HepG2 (cell line): ENCODE measurements around the gene HCFC1R1. TPM values are rescaled to one million over a fixed set of nuclear protein-coding genes. Genes with fewer than 3 reads are reported as not detected.
A peak's percentile ranks its signal among the peaks of the same experiment; 100 is the strongest.

Source experiments
- AHDC1 ChIP-seq: sonication (generic); formaldehyde crosslinking; IDR thresholded peaks from 2 replicates; pipeline ENCODE4 v1.5.1; 2020; ENCODE audit warnings: mild to moderate bottlenecking, missing genetic modification reagents, borderline replicate concordance
- BRCA1 ChIP-seq: sonication (generic); formaldehyde crosslinking; IDR thresholded peaks from 2 replicates; pipeline ENCODE4 v1.4.0; 2020; ENCODE audit warnings: missing genetic modification reagents
- CBX5 ChIP-seq: sonication (generic); formaldehyde crosslinking; IDR thresholded peaks from 2 replicates; pipeline ENCODE4 v1.4.0; 2020; ENCODE audit warnings: missing genetic modification reagents, borderline replicate concordance
- GMEB2 ChIP-seq: IDR thresholded peaks from 2 replicates; pipeline ENCODE4 v1.6.1; 2016; ENCODE audit warnings: missing biosample characterization, missing genetic modification reagents, low read depth
- HNRNPUL1 ChIP-seq: fragments of 200-400 bp; formaldehyde crosslinking; IDR thresholded peaks from 2 replicates; pipeline ENCODE4 v1.6.1; 2017; ENCODE audit warnings: low read depth, mild to moderate bottlenecking, low read length, moderate library complexity
- PAWR ChIP-seq: sonication (generic); formaldehyde crosslinking; IDR thresholded peaks from 2 replicates; pipeline ENCODE4 v1.4.0; 2020; ENCODE audit warnings: missing genetic modification reagents, mild to moderate bottlenecking, borderline replicate concordance
- POGK ChIP-seq: sonication (generic); formaldehyde crosslinking; conservative IDR thresholded peaks from 2 replicates; pipeline ENCODE4 v1.8.0; 2022; ENCODE audit warnings: mild to moderate bottlenecking, moderate library complexity, missing genetic modification reagents
- TBL1XR1 ChIP-seq: fragments of 150-350 bp; IDR thresholded peaks from 2 replicates; pipeline ENCODE4 v1.6.1; 2014; ENCODE audit warnings: borderline replicate concordance, low read length; ENCODE audit not compliant: partially characterized antibody
- THRA ChIP-seq: sonication (generic); formaldehyde crosslinking; IDR thresholded peaks from 2 replicates; pipeline ENCODE4 v1.4.0; 2020; ENCODE audit warnings: missing genetic modification reagents, borderline replicate concordance
- ZGPAT ChIP-seq: IDR thresholded peaks from 2 replicates; pipeline ENCODE4 v1.6.1; 2016; ENCODE audit warnings: mild to moderate bottlenecking
- ZNF276 ChIP-seq: sonication (generic); formaldehyde crosslinking; IDR thresholded peaks from 2 replicates; pipeline ENCODE4 v1.4.0; 2020; ENCODE audit warnings: mild to moderate bottlenecking, low read depth, missing genetic modification reagents
- ZNF446 ChIP-seq: sonication (generic); formaldehyde crosslinking; IDR thresholded peaks from 2 replicates; pipeline ENCODE4 v1.5.0; 2020; ENCODE audit warnings: mild to moderate bottlenecking, missing genetic modification reagents
- ZNF746 ChIP-seq: sonication (generic); formaldehyde crosslinking; IDR thresholded peaks from 2 replicates; pipeline ENCODE4 v1.8.0; 2022; ENCODE audit warnings: mild to moderate bottlenecking, missing genetic modification reagents
- polyA plus RNA-seq, 8 experiments: library from polyadenylated mRNA; depleted of rRNA in 3 of 8; stranded (reverse) in 7 of 8; unstranded in 1 of 8; fragments of >200 nt; fragmentation: Illumina TruSeq in 4 of 8; extraction: Trizol in 4 of 8; gene quantifications; 2 replicates each; pipeline versions ENCODE4 v1.2.1 to v1.2.3, GENCODE V29; 2011 to 2016; ENCODE audit warnings: low read depth in 4 of 8, missing spikeins in 1 of 8, mixed read lengths in 1 of 8; ENCODE audit not compliant: insufficient read depth in 1 of 8
- total RNA-seq, 5 experiments: library from RNA; depleted of rRNA; stranded (reverse); fragments of >200 nt; fragmentation: Illumina TruSeq; extraction: Trizol; gene quantifications; 2 replicates each; pipeline ENCODE4 v1.2.3, GENCODE V29; 2016; ENCODE audit warnings: low read depth in 1 of 5

Gene HCFC1R1
- total and polyA plus RNA-seq, 2 of the 13 experiments (the other 11 are each of a cell fraction or from before 2014, with no cell fraction given): 13.8 to 16.1 TPM

- TF ChIP-seq ZNF276 (no peak; the same call in 1 of the 2 replicates), BRCA1 (0 out of 2 replicates have a peak, but pooled peaks have one; percentile 64), POGK (CRISPR knock-in tag) (peak; percentile 66; the same call in 1 of the 2 replicates), HNRNPUL1 (no peak), GMEB2 (no peak), ZNF446 (no peak), AHDC1 (0 out of 2 replicates have a peak, but pooled peaks have one; percentile 13), PAWR (CRISPR knock-in tag) (no peak), THRA (CRISPR knock-in tag) (peak; percentile 84), ZNF746 (peak; percentile 99), TBL1XR1 (peak; percentile 74), ZGPAT (peak; percentile 92), CBX5 (CRISPR knock-in tag) (0 out of 2 replicates have a peak, but pooled peaks have one; percentile 40)
Measured at GRCh38 chr16:3020604-3021448, 2.9 kb downstream of the HCFC1R1 start (continued).
